Hepatocyte (in vitro differentiated cells): ENCODE results near the gene CDH22. TPM values are rescaled to one million over a fixed set of nuclear protein-coding genes. Genes with fewer than 3 reads are reported as not detected.

Experiments used
- DNase-seq: peaks from one replicate; pipeline ENCODE4 v3.0.0-alpha.2; 2016; ENCODE audit warnings: low spot score
- H2AFZ ChIP-seq: fragments of 200-600 bp; sonication (generic); 2 replicates; pipeline ENCODE4 v1.6.0; 2016; ENCODE audit warnings: antibody characterized with exemption, mild to moderate bottlenecking
- H3K27ac ChIP-seq: fragments of 200-600 bp; sonication (generic); 2 replicates; pipeline ENCODE4 v1.5.1; 2016; ENCODE audit warnings: mild to moderate bottlenecking
- H3K27me3 ChIP-seq: fragments of 200-600 bp; sonication (generic); 2 replicates; pipeline ENCODE4 v1.6.1; 2016
- H3K36me3 ChIP-seq: fragments of 200-600 bp; sonication (generic); replicated peaks from 2 replicates; pipeline ENCODE4 v1.5.1; 2016; ENCODE audit warnings: low read depth; ENCODE audit not compliant: insufficient read depth
- H3K4me1 ChIP-seq: fragments of 200-600 bp; sonication (generic); 2 replicates; pipeline ENCODE4 v1.5.1; 2016; ENCODE audit warnings: mild to moderate bottlenecking, moderate library complexity; ENCODE audit not compliant: insufficient read depth
- H3K4me2 ChIP-seq: fragments of 200-600 bp; sonication (generic); 2 replicates; pipeline ENCODE4 v1.6.0; 2016
- H3K4me3 ChIP-seq: fragments of 200-600 bp; sonication (generic); 2 replicates; pipeline ENCODE4 v1.5.1; 2016; ENCODE audit warnings: mild to moderate bottlenecking
- H3K79me2 ChIP-seq: fragments of 200-600 bp; sonication (generic); 2 replicates; pipeline ENCODE4 v1.6.0; 2017; ENCODE audit warnings: mild to moderate bottlenecking
- H3K9me2 ChIP-seq: fragments of 200-600 bp; sonication (generic); replicated peaks from 2 replicates; pipeline ENCODE4 v1.6.0; 2017; ENCODE audit warnings: mild to moderate bottlenecking; ENCODE audit not compliant: insufficient read depth
- H3K9me3 ChIP-seq: fragments of 200-600 bp; sonication (generic); 2 replicates; pipeline ENCODE4 v1.5.1; 2016; ENCODE audit warnings: low read depth, mild to moderate bottlenecking
- H4K20me1 ChIP-seq: fragments of 200-600 bp; sonication (generic); 2 replicates; pipeline ENCODE4 v1.6.0; 2016; ENCODE audit warnings: mild to moderate bottlenecking; ENCODE audit not compliant: insufficient read depth, poor library complexity, severe bottlenecking
- CTCF ChIP-seq: fragments of 200-600 bp; sonication (generic); IDR thresholded peaks from 2 replicates; pipeline ENCODE4 v1.5.1; 2016; ENCODE audit warnings: antibody characterized with exemption, mild to moderate bottlenecking; ENCODE audit not compliant: poor library complexity
- EZH2 ChIP-seq: fragments of 200-600 bp; sonication (generic); IDR thresholded peaks from 2 replicates; pipeline ENCODE4 v1.6.1; 2016; ENCODE audit warnings: antibody characterized with exemption, mild to moderate bottlenecking, borderline replicate concordance
- EZH2phosphoT487 ChIP-seq: fragments of 200-600 bp; sonication (generic); IDR thresholded peaks from one replicate; pipeline ENCODE4 v1.6.1; 2018; ENCODE audit warnings: antibody characterized with exemption, mild to moderate bottlenecking, low read depth, moderate library complexity; ENCODE audit not compliant: unreplicated experiment, severe bottlenecking
- WGBS: methylation state at CpG from one replicate; pipeline ENCODE4 v1.1.6; 2016; ENCODE audit warnings: low lambda C conversion rate; ENCODE audit errors: missing lambda C conversion rate; 5-methylcytosine and 5-hydroxymethylcytosine counted together
- polyA plus RNA-seq: library from polyadenylated mRNA; unstranded; fragments of >200 nt; fragmentation: Nextera tagmentation; extraction: Ambion mirVana; gene quantifications from 2 replicates; pipeline ENCODE4 v1.2.1, GENCODE V29; 2016
- total RNA-seq: library from RNA; depleted of rRNA; stranded (reverse); fragments of >200 nt; gene quantifications from 2 replicates; pipeline ENCODE4 v1.2.3, GENCODE V29; 2014

The CDH22 gene
- total and polyA plus RNA-seq, 2 experiments from 2014 or later, result not detected

DNA sequence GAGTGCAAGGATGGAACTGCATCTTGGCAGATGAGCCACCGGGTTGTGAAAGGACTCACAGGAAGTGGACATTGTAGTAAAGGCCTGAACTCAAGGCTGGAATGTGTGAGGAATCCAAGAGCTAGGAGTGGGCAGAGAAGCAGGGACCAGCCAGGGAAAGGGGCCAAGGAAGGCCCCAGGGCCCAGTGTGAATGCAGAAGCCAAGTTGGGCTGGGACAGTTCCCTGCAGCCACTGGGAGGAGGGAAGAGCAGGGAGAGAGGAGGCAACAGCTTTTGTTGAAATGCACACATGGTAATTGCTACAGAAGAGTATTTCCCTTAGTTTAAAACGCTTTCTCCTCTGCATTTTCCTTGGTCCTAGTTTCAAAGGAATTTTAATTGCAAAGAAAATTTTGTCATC, 34.6 kb downstream of the CDH22 start:
- no peak for TF ChIP-seq CTCF
- TF ChIP-seq EZH2phosphoT487, result no peak
- no peak for TF ChIP-seq EZH2
- DNase-seq, result no peak
- H3K4me2 ChIP-seq, result no peak overlapping the region
- peaks cover 51% of the 10 kb centered on the region for H3K27me3 ChIP-seq
- H2AFZ ChIP-seq, result no peak overlapping the region
- no peaks in the 10 kb centered on the region for H3K4me1 ChIP-seq
- no peaks in the 10 kb centered on the region for H4K20me1 ChIP-seq
- H3K36me3 ChIP-seq, result no peaks in the 10 kb centered on the region
- no peaks in the 10 kb centered on the region for H3K9me3 ChIP-seq
- no peaks in the 10 kb centered on the region for H3K9me2 ChIP-seq
- WGBS, result 54% methylated on average over 2 of the region's 2 CpGs
- no peaks in the 10 kb centered on the region for H3K79me2 ChIP-seq
- no peak overlapping the region for H3K27ac ChIP-seq
- H3K4me3 ChIP-seq, result no peak overlapping the region

GRCh38 chr20:46272389-46273047, 35.8 kb downstream of the CDH22 start:
- DNase-seq, result no peak
- H3K36me3 ChIP-seq, result no peaks in the 10 kb centered on the region
- H3K27ac ChIP-seq, result no peak overlapping the region
- TF ChIP-seq CTCF, result no peak
- no peak for TF ChIP-seq EZH2
- TF ChIP-seq EZH2phosphoT487, result no peak
- no peak overlapping the region for H2AFZ ChIP-seq
- H3K9me3 ChIP-seq, result no peaks in the 10 kb centered on the region
- H3K4me2 ChIP-seq, result no peak overlapping the region
- no peak overlapping the region for H3K4me3 ChIP-seq
- H3K4me1 ChIP-seq, result no peaks in the 10 kb centered on the region
- H4K20me1 ChIP-seq, result no peaks in the 10 kb centered on the region
- 77% methylated on average over 1 of the region's 1 CpG for WGBS
- H3K79me2 ChIP-seq, result no peaks in the 10 kb centered on the region
- H3K27me3 ChIP-seq, result peaks cover 63% of the 10 kb centered on the region
- H3K9me2 ChIP-seq, result no peaks in the 10 kb centered on the region

DNA sequence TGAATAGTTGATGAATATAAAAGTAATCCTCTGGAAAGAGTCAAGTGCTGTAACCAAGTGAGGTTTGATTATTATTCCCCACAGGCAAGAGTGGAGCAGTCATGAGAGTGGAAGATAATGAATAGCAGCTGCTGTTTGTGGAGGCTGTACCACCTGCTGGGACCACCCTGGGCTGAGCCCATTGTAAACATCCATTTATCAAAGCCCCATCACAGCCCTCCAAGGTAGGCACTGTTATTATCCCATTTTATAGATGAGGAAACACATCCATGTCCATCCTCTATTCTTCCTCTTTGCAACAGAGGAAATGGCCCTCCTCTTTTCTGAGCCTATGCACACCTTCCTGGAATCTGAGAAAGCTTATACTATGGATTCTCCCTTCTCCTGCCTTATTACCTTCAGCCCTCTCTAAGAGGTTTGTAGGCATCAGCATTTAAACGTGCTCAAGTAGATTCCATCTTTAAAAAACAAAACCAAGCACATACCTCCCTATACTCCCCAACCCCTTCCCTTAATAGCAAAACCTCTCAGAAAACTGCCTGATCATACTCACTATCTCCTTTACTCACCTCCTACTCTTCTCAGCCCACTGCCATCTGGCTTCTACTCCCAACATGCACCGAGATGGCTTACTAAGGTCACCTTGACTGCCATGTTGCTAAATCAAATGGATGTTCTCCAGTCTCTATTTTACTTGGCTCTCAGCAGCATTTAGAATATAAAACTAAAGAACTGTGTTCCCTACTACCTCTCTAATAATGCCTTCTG, 37.1 kb downstream of the CDH22 start:
- Histone ChIP-seq H3K27ac (no peak overlapping the region), H3K4me2 (no peak overlapping the region), H3K4me1 (no peaks in the 10 kb centered on the region), H3K36me3 (no peaks in the 10 kb centered on the region), H3K27me3 (peaks cover 66% of the 10 kb centered on the region), H2AFZ (no peak overlapping the region), H3K9me3 (no peaks in the 10 kb centered on the region), H3K9me2 (no peaks in the 10 kb centered on the region), H3K4me3 (no peak overlapping the region), H3K79me2 (no peaks in the 10 kb centered on the region), H4K20me1 (no peaks in the 10 kb centered on the region)
- no peak for DNase-seq
- WGBS, result 78% methylated on average over 2 of the region's 2 CpGs
- TF ChIP-seq EZH2 (no peak), EZH2phosphoT487 (no peak), CTCF (no peak)
